Endodermal cell (in vitro differentiated cells): ENCODE data around the gene GPR107. TPM values are rescaled to one million over a fixed set of nuclear protein-coding genes. Genes with fewer than 3 reads are reported as not detected.

Experiments used
- DNase-seq: peaks from one replicate; pipeline ENCODE4 v3.0.0-alpha.2; 2017
- H3K27ac ChIP-seq: 2 replicates; pipeline ENCODE4 v1.5.1; 2013; ENCODE audit warnings: mild to moderate bottlenecking, low read depth, low read length, moderate library complexity
- H3K27me3 ChIP-seq: 2 replicates; pipeline ENCODE4 v1.6.1; 2013; ENCODE audit warnings: mild to moderate bottlenecking, low read length, moderate library complexity; ENCODE audit not compliant: insufficient read depth, control insufficient read depth, poor library complexity, severe bottlenecking
- H3K36me3 ChIP-seq: 2 replicates; pipeline ENCODE4 v1.7.0; 2013; ENCODE audit warnings: mild to moderate bottlenecking, low read length, moderate library complexity; ENCODE audit not compliant: control insufficient read depth, insufficient read depth
- H3K4me1 ChIP-seq: one replicate; pipeline ENCODE4 v1.7.0; 2013; ENCODE audit warnings: low read length; ENCODE audit not compliant: control insufficient read depth, insufficient read depth
- H3K4me3 ChIP-seq: 2 replicates; pipeline ENCODE4 v1.5.1; 2013; ENCODE audit warnings: mild to moderate bottlenecking, low read length, moderate library complexity
- H3K9ac ChIP-seq: 2 replicates; pipeline ENCODE4 v1.6.1; 2013; ENCODE audit warnings: mild to moderate bottlenecking, low read length, moderate library complexity; ENCODE audit not compliant: poor library complexity, severe bottlenecking; ENCODE audit errors: extremely low read depth
- H3K9me3 ChIP-seq: 2 replicates; pipeline ENCODE4 v1.6.1; 2013; ENCODE audit warnings: mild to moderate bottlenecking, low read length, moderate library complexity; ENCODE audit not compliant: control insufficient read depth
- H3K27ac Mint-ChIP-seq: 2 replicates; pipeline ENCODE4 v1.8.0; 2020; ENCODE audit warnings: mixed read lengths
- H3K27me3 Mint-ChIP-seq: 2 replicates; pipeline ENCODE4 v1.8.0; 2021; ENCODE audit warnings: mild to moderate bottlenecking, mixed read lengths; ENCODE audit not compliant: insufficient read depth
- H3K36me3 Mint-ChIP-seq: 2 replicates; pipeline ENCODE4 v1.8.0; 2020; ENCODE audit warnings: low read depth, mixed read lengths
- H3K4me1 Mint-ChIP-seq: 2 replicates; pipeline ENCODE4 v1.8.0; 2020; ENCODE audit warnings: mixed read lengths
- H3K4me3 Mint-ChIP-seq: 2 replicates; pipeline ENCODE4 v1.8.0; 2020; ENCODE audit warnings: mild to moderate bottlenecking, moderate library complexity, mixed read lengths
- H3K9me3 Mint-ChIP-seq: 2 replicates; pipeline ENCODE4 v1.8.0; 2020; ENCODE audit warnings: mild to moderate bottlenecking, mixed read lengths
- WGBS, 2 experiments: methylation state at CpG; one replicate each; pipeline versions ENCODE4 v1.1.5 to v1.1.7; 2013; ENCODE audit warnings: missing lambda C conversion rate in 2 of 2, mixed read lengths in 1 of 2; ENCODE audit not compliant: insufficient coverage in 1 of 2, insufficient read length in 1 of 2; 5-methylcytosine and 5-hydroxymethylcytosine counted together
- total RNA-seq, 2 donors: library from RNA; stranded (reverse); fragmentation: NEBNext Ultra II Directional in 1 of 2; extraction: Animal tissue kit (Norgen Biotek cat#: 25700) in 1 of 2; gene quantifications; 2 replicates in 1 of 2; 3 replicates in 1 of 2; pipeline ENCODE4 v1.2.1, GENCODE V29; 2021
- TF ChIP-seq, protein P1 (sequence below): fragments of 200-600 bp; sonication (generic); conservative IDR thresholded peaks from 2 replicates; pipeline ENCODE4 v1.5.0; 2021; ENCODE audit warnings: antibody characterized with exemption, mild to moderate bottlenecking

GPR107 gene
- total RNA-seq, 2 donors from 2014 or later, result 50.7 to 62.0 TPM

DNA sequence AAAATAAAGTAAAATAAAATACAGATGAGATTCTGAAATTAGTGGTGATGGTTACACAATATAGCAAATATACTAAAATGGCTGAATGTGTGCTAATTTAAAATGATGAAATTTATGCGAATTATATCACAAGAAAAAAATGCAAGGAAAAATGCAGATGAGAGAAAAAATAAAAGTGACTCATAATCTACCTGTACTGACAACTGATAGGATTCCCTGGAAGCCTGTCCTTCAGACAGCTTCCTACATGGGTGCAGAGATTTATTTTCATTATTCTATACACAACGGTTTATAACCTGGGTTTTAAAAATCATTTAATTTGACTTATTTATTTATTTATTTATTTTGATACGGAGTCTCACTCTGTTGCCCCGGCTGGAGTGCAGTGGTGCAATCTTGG is 112.7 kb downstream of the GPR107 start:
- DNase-seq, result no peak
- Mint-ChIP-seq H3K27me3 (peaks cover 14% of the 10 kb centered on the region), H3K27ac (no peak overlapping the region), H3K9me3 (no peaks in the 10 kb centered on the region), H3K36me3 (no peaks in the 10 kb centered on the region), H3K4me1 (peaks cover 11% of the 10 kb centered on the region), H3K4me3 (no peak overlapping the region)
- no peaks in the 10 kb centered on the region for H3K36me3 ChIP-seq
- TF ChIP-seq, protein P1, sequence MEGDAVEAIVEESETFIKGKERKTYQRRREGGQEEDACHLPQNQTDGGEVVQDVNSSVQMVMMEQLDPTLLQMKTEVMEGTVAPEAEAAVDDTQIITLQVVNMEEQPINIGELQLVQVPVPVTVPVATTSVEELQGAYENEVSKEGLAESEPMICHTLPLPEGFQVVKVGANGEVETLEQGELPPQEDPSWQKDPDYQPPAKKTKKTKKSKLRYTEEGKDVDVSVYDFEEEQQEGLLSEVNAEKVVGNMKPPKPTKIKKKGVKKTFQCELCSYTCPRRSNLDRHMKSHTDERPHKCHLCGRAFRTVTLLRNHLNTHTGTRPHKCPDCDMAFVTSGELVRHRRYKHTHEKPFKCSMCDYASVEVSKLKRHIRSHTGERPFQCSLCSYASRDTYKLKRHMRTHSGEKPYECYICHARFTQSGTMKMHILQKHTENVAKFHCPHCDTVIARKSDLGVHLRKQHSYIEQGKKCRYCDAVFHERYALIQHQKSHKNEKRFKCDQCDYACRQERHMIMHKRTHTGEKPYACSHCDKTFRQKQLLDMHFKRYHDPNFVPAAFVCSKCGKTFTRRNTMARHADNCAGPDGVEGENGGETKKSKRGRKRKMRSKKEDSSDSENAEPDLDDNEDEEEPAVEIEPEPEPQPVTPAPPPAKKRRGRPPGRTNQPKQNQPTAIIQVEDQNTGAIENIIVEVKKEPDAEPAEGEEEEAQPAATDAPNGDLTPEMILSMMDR, result no peak
- H3K27me3 ChIP-seq, result no peaks in the 10 kb centered on the region
- H3K9ac ChIP-seq, result no peak overlapping the region
- H3K9me3 ChIP-seq, result no peaks in the 10 kb centered on the region
- no peak overlapping the region for H3K27ac ChIP-seq
- no peaks in the 10 kb centered on the region for H3K4me1 ChIP-seq
- no peak overlapping the region for H3K4me3 ChIP-seq
- 80 to 92% methylated on average over 2 to 4 of the region's 4 CpGs for WGBS, 2 experiments

DNA sequence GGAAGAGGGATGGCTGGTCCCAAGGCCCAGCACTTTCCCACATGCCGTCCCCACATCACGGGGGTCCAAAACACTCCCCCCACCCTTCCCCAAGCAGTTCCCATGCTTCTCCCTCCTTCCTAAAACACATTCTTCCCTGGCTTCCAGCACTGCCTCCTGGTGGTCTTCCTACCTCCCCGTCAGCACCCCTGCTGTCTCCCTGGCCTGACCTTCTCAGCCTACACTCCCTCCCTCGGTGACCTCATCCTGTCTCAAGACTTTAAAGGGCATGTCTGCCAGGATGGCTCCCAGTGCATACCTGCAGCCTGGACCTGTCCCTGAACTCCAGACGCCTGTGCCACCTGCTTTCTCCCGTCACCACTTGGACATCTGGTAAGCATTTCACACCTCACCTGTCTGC is 114.2 kb downstream of the GPR107 start:
- H3K27ac Mint-ChIP-seq, result peak overlapping the region; percentile 13
- H3K9me3 Mint-ChIP-seq, result no peaks in the 10 kb centered on the region
- TF ChIP-seq, protein P1, result peak; percentile 78
- Histone ChIP-seq H3K27ac (no peak overlapping the region), H3K27me3 (no peaks in the 10 kb centered on the region), H3K9me3 (no peaks in the 10 kb centered on the region), H3K4me1 (no peaks in the 10 kb centered on the region), H3K4me3 (no peak overlapping the region), H3K9ac (no peak overlapping the region), H3K36me3 (no peaks in the 10 kb centered on the region)
- H3K4me3 Mint-ChIP-seq, result no peak overlapping the region
- peaks cover 11% of the 10 kb centered on the region for H3K4me1 Mint-ChIP-seq
- peaks cover 14% of the 10 kb centered on the region for H3K27me3 Mint-ChIP-seq
- no peaks in the 10 kb centered on the region for H3K36me3 Mint-ChIP-seq
- 69 to 81% methylated on average over 5 to 6 of the region's 6 CpGs for WGBS, 2 experiments
- DNase-seq, result peak; percentile 87

DNA sequence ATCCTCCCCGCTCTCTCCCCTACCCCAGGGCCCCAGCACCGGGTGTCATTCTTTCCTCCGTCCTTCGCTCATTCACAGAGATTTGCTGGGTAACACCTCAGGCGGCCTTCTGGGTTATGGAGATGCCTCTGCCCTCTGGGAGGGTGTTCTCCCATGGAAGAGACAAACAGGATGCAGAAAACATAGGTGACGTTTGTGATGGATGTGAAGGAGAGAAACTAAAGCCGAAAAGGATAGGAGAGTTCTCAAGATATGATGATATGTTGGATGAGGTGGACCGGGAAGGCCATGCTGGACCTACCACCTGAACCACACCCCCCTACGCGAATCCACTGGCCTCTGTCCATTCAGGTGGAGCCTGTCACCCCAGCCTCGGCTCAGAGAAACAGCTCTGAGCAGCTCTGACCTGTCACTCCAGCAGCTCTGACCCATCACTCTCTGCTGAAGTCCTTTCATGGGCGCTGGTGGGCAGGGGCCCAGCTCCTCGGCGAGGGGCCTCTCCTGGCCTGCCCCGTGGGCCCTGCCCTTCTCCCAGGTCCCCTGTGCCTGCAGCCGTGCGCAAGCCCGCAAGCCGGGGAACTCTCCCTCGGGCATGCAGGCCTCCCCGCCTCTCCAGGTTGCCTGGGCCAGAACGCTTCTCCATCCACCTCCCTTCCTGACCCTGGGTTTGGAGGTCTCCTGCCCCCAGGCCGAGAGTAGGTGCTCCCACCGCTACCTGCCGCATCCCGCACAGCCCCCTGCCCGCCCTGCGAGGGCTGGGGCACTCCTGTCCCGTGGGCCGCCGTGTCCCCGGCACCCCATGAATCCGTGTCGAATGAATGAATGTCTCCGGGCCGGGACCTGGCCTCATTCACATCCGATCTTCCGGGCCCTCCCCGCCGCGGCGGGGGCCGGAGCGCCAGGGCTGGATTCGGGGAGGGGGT is 117.8 kb downstream of the GPR107 start:
- Mint-ChIP-seq H3K27me3 (peaks cover 14% of the 10 kb centered on the region), H3K36me3 (no peaks in the 10 kb centered on the region), H3K27ac (no peak overlapping the region), H3K9me3 (no peaks in the 10 kb centered on the region), H3K4me3 (peak overlapping the region; percentile 60), H3K4me1 (peaks cover 19% of the 10 kb centered on the region)
- H3K27ac ChIP-seq, result no peak overlapping the region
- peak; percentile 82 for DNase-seq
- no peak overlapping the region for H3K9ac ChIP-seq
- peak overlapping the region; percentile 71 for H3K4me3 ChIP-seq
- TF ChIP-seq, protein P1, result no peak
- H3K36me3 ChIP-seq, result no peaks in the 10 kb centered on the region
- peaks cover 9% of the 10 kb centered on the region for H3K4me1 ChIP-seq
- 33 to 51% methylated on average over 11 to 44 of the region's 45 CpGs for WGBS, 2 experiments
- no peaks in the 10 kb centered on the region for H3K9me3 ChIP-seq
- H3K27me3 ChIP-seq, result no peaks in the 10 kb centered on the region
